Erythroblast (primary cell): ENCODE data around the gene CYP4F22.

Experiments used
- GATA1 ChIP-seq: IDR thresholded peaks from 2 replicates; pipeline ENCODE4 v1.6.1; 2011; ENCODE audit warnings: low read depth, mild to moderate bottlenecking, control low read depth, low read length, moderate library complexity
- POLR2A ChIP-seq: IDR thresholded peaks from 2 replicates; pipeline ENCODE4 v1.6.1; 2011; ENCODE audit warnings: mild to moderate bottlenecking, low read length

GRCh38 chr19:15589760-15590451 is 81.6 kb downstream of the CYP4F22 start:
- TF ChIP-seq POLR2A (no peak), GATA1 (no peak)
